Activated CD4-positive, alpha-beta memory T cell treated with anti-CD3 and anti-CD28 coated beads for 36 hours (primary cell): ENCODE results near the gene ZEB2. TPM values are rescaled to one million over a fixed set of nuclear protein-coding genes. Genes with fewer than 3 reads are reported as not detected.

Source experiments
- CTCF ChIA-PET: fragments of 350-600 bp; sonication (Branson Sonifier 250); formaldehyde crosslinking; loops from one replicate; lab custom pipeline; 2021; ENCODE audit warnings: antibody characterized with exemption, inconsistent platforms; lab: Charles Lee
- POLR2A ChIA-PET: fragments of 350-600 bp; sonication (Branson Sonifier 250); formaldehyde crosslinking; loops from one replicate; lab custom pipeline; 2021; ENCODE audit warnings: antibody characterized with exemption; lab: Charles Lee
- DNase-seq: peaks from one replicate; pipeline ENCODE4 v3.0.0-alpha.2; 2020
- H3K27ac Mint-ChIP-seq: one replicate; pipeline ENCODE4 v1.8.0; 2021; ENCODE audit warnings: mixed read lengths
- H3K27me3 Mint-ChIP-seq: one replicate; pipeline ENCODE4 v1.8.0; 2021; ENCODE audit warnings: mixed read lengths
- H3K36me3 Mint-ChIP-seq: one replicate; pipeline ENCODE4 v1.8.0; 2021; ENCODE audit warnings: mixed read lengths
- H3K4me1 Mint-ChIP-seq: one replicate; pipeline ENCODE4 v1.8.0; 2021; ENCODE audit warnings: low read depth, mixed read lengths
- H3K4me3 Mint-ChIP-seq: one replicate; pipeline ENCODE4 v1.8.0; 2021; ENCODE audit warnings: mild to moderate bottlenecking, mixed read lengths
- H3K9me3 Mint-ChIP-seq: one replicate; pipeline ENCODE4 v1.8.0; 2021; ENCODE audit warnings: mixed read lengths
- intact Hi-C: fragments of 100-400 bp; cut with micrococcal nuclease; formaldehyde crosslinking; loops from one replicate; pipeline ENCODE4 v1.15.1; 2023
- total RNA-seq, 2 experiments: library from RNA; stranded (reverse); gene quantifications; one replicate each; pipeline ENCODE4 v1.2.3, GENCODE V29; 2021

The ZEB2 gene
- total RNA-seq, 2 experiments from 2014 or later = 16.8 to 17.1 TPM

DNA sequence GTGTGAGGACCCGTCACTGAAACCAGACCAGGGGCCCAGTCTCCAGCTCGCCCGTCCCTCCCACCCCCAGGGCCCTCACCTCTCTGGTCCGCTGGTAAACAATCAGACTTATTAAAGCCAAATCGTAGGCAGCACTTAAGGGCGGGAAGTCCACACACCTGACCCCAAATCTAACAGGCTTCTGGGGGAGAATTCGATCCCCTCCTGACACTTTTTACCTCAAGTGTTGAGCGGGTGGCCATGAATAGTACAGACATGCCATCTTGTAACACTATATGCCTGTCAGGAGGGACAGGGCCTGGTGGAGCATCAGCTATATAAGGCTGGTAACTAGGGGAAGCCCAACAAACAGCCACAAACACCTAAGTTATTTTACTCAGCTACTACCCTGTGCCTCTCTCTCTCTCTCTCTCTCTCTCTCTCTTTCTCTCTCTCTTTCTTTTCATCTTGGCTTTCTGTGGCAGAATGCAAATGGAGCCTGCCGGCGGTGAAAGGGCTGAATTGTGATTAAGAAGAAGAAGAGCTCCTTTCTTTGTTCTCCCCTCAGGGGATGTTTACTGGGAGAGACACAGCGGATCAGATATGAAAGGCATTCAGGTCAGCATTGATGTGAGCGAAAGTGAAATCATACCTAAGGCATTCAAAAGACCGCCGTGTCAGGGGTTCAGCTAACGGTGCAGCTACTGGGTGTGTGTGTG, 9.5 kb downstream of the ZEB2 start:
- H3K9me3 Mint-ChIP-seq = no peaks in the 10 kb centered on the region
- intact Hi-C loops = loop anchor here (1.0 to 10.0 kb wide), 3 partner anchors 18 to 1386 kb away; partner anchors contain the start of gene ARHGAP15
- H3K4me1 Mint-ChIP-seq = peaks cover 30% of the 10 kb centered on the region
- peak overlapping the region; percentile 70 for H3K27ac Mint-ChIP-seq
- H3K36me3 Mint-ChIP-seq = peaks cover 3% of the 10 kb centered on the region
- ChIA-PET POLR2A (interaction anchor here (0.7 to 1.4 kb wide), 2 partner anchors 96 to 295 kb away, joined by 3 to 4 read pairs; no protein-coding TSS in a partner anchor), CTCF (interaction anchor here (0.6 to 1.0 kb wide), 2 partner anchors 10 to 89 kb away, joined by 4 read pairs; partner anchors contain the start of gene ZEB2)
- H3K4me3 Mint-ChIP-seq = peak overlapping the region; percentile 54
- peak; percentile 62 for DNase-seq
- peaks cover 57% of the 10 kb centered on the region for H3K27me3 Mint-ChIP-seq

DNA sequence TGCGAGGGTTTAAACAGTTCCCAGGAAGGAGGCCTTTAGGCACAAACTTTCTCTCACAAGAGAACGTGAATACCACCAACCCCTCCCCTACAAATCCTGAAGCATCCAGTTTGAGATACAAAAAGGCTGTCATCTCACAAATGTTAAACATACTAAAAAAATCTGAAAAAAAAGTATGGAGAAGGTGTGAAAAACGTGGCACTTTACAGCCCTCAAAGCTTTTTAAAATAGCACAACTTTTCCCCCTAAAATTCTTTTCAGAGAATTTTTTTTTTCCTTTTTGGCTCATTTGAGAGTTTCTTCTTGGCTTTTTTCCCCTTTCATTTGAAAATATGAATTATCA, 10.1 kb downstream of the ZEB2 start:
- DNase-seq = no peak
- Mint-ChIP-seq H3K4me1 (peaks cover 32% of the 10 kb centered on the region), H3K36me3 (peaks cover 3% of the 10 kb centered on the region), H3K9me3 (no peaks in the 10 kb centered on the region), H3K27ac (no peak overlapping the region), H3K4me3 (no peak overlapping the region), H3K27me3 (peaks cover 54% of the 10 kb centered on the region)
- ChIA-PET CTCF (interaction anchor here (0.6 kb wide), 1 partner anchor 88 kb away, joined by 4 read pairs; no protein-coding TSS in a partner anchor), POLR2A (interaction anchor here (1.4 kb wide), 1 partner anchor 96 kb away, joined by 4 read pairs; no protein-coding TSS in a partner anchor)
- intact Hi-C loops = loop anchor here (1.0 to 10.0 kb wide), 3 partner anchors 17 to 1385 kb away; partner anchors contain the start of gene ARHGAP15

DNA sequence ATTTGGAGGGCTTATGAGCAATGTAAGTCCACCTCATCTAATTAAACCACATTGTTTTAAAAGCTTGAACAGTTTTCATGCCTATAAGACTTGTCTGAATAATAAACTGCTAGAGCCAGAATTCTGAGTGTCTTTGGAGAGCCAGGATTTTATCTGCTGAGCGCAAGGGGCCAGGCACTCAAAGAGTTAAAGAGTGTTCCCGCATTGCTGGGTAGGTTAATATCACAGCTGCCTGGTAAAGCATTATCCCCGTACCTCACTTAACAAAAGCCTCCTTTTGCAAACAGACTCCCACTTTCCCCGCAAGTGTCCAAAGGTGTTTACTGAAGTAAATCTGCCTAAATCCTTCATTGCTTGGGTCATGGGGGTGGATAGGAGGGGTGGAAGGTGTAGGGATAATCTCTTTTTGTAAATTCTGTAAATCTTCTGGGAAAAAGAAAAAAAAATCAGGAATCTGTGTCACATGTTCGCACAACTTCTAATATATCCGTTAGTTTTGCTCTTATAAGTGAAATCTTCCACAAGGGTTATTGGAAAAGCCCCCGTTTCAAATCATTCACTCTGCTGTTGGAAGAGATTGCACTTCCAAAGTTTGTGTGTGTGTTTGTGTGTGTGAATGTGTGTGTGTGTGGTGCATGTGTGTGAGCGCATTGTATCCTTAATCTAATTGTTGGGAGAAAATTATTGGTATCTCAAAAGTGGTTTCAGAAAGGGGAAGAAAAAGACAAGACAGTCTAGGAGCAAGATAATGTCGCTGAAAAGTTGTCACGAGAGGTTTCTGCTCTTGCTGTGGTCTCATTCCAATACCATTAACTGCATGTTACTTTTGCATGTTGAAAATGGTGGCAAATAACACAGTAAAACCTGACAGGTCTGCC, 10.7 kb downstream of the ZEB2 start:
- Mint-ChIP-seq H3K9me3 (no peaks in the 10 kb centered on the region), H3K36me3 (peaks cover 3% of the 10 kb centered on the region), H3K4me1 (peaks cover 30% of the 10 kb centered on the region), H3K27me3 (peaks cover 51% of the 10 kb centered on the region), H3K4me3 (no peak overlapping the region), H3K27ac (no peak overlapping the region)
- ChIA-PET POLR2A (no interaction called here), CTCF (no interaction called here)
- no peak for DNase-seq
- intact Hi-C loops = no loop called here

DNA sequence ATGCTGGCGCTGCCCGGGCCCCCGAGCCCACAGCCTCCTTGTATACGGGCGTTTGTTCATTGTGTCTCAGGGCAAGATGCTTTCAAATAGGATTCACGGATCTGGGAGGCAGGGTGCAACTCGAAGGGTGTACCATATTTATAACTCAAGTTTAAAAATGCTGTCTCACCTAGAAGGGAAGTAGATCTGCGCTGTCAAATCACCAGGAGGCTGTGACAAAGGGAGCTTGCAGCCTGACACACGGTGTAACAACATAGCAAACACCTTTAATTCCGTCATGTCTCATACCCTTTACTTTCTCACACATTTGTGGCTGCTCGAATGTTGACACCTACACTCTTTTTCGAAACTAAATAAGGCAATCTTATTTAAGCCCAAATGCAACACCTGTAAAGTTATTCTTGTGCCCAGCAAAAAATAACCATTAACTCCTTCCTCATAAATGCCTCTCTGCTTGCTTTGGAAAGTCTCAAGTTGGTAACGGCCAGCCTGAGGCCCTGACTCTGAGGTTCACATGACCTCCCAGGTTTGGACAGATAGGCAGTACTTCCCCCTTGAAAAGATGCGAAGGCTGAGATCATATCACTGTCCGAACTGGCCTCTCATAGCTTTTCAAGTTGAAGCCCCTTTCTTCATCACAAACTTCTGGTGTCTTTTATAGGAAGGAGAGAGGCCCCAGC, 11.6 kb downstream of the ZEB2 start:
- Mint-ChIP-seq H3K4me3 (no peak overlapping the region), H3K9me3 (no peaks in the 10 kb centered on the region), H3K27me3 (peaks cover 45% of the 10 kb centered on the region), H3K4me1 (peaks cover 25% of the 10 kb centered on the region), H3K27ac (no peak overlapping the region), H3K36me3 (peaks cover under 1% of the 10 kb centered on the region)
- POLR2A ChIA-PET = interaction anchor here (0.7 kb wide), 1 partner anchor 985 kb away, joined by 3 read pairs; no protein-coding TSS in a partner anchor
- CTCF ChIA-PET = no interaction called here
- DNase-seq = no peak
- intact Hi-C loops = no loop called here

DNA sequence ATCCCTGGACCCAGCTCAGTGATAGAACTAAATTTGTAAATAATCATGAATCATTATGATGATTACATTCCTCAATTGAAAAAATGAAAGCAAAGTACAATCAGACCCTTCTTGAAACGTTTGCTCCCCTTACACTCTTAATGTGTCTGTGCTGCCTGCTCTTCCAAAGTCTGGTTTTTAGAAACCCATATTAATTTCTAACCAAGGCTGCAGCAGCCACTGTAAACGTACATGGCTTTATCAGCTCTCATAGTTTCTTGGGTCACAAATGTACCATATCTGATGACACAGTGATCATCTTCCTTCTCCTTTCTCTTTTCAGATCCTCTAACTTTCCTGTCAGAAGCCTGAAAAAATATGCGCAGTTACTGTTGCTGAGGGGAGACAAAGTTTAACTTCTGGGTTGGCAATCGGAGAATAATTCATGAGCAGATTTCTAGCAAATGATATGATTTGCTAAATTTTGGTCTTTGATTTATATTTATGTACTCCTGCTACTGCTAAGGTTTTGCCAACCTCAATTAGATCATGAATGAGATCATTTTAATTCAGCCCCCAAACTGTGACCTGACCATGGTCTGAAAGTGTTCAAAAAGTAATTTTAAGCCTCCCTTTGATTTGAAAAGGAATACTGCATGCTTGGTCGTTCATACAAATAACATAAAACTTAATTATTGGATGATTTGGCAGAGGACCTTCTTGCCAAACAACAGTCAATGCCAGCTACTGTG, 12.3 kb downstream of the ZEB2 start:
- intact Hi-C loops = no loop called here
- Mint-ChIP-seq H3K27me3 (peaks cover 39% of the 10 kb centered on the region), H3K36me3 (no peaks in the 10 kb centered on the region), H3K27ac (no peak overlapping the region), H3K9me3 (no peaks in the 10 kb centered on the region), H3K4me3 (no peak overlapping the region), H3K4me1 (peaks cover 25% of the 10 kb centered on the region)
- CTCF ChIA-PET = no interaction called here
- no peak for DNase-seq
- POLR2A ChIA-PET = interaction anchor here (0.7 kb wide), 1 partner anchor 984 kb away, joined by 3 read pairs; no protein-coding TSS in a partner anchor

DNA sequence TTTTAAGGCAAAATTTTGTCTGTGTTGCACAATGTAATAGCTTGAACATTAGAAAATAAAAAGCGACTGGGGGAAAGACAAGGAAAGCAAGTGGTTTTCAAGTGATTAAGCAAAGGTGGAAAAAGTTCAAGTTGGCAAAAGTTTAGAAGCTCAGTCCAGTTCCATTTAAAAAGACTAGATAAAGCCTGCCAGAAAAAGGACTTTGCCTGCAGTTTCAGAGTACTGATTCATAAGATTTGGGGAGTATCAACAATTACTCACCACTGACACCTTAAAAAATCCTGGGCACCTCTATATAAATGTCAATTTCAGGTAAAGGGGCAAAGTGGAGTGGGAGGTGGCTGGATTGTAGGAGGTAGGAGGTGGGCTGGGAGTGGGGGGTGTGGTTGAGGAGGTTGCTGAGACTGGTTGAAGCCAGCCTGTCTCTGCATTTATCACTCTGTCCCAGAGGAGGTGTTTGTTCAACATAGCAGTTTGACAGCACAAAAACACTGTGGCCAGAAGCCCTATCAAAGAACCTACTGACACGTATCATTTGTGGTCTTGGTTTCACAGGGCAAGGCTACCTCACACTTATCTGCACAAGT, 14.6 kb downstream of the ZEB2 start:
- no peak overlapping the region for H3K4me3 Mint-ChIP-seq

DNA sequence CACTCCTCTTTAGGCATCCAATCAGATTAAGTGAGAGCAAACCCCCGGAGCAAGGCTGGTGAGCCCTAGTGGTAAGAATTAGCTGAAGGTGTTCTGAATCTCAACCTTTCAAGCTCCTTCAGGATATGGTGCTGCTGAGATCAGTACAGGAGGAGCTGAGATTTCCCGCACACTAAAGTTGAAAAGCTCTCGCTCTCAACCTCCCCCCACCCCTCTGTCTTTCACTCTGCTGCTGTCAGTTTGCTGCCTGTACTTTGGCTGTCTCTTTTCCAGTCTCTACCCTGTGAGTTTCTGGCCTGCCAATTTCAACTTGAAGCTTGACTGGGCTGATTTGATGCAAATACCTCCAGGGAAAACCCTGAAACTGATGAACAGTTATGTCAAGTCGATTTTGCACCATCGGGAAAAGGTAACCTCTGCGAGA, 15.7 kb downstream of the ZEB2 start:
- DNase-seq = no peak
- intact Hi-C loops = no loop called here
- Mint-ChIP-seq H3K9me3 (no peaks in the 10 kb centered on the region), H3K36me3 (no peaks in the 10 kb centered on the region), H3K4me3 (no peak overlapping the region), H3K27me3 (peaks cover 20% of the 10 kb centered on the region), H3K4me1 (peaks cover 17% of the 10 kb centered on the region), H3K27ac (no peak overlapping the region)
- CTCF ChIA-PET = no interaction called here
- POLR2A ChIA-PET = no interaction called here

More for the DNA sequence above, 14.6 kb downstream of the ZEB2 start:
- ChIA-PET CTCF (interaction anchor here (0.6 kb wide), 1 partner anchor 249 kb away, joined by 3 read pairs; no protein-coding TSS in a partner anchor), POLR2A (interaction anchor here (0.6 kb wide), 1 partner anchor 148 kb away, joined by 3 read pairs; no protein-coding TSS in a partner anchor)
- Mint-ChIP-seq H3K9me3 (no peaks in the 10 kb centered on the region), H3K36me3 (no peaks in the 10 kb centered on the region), H3K27me3 (peaks cover 23% of the 10 kb centered on the region), H3K4me1 (peaks cover 17% of the 10 kb centered on the region), H3K27ac (no peak overlapping the region)
- intact Hi-C loops = no loop called here
- DNase-seq = no peak

DNA sequence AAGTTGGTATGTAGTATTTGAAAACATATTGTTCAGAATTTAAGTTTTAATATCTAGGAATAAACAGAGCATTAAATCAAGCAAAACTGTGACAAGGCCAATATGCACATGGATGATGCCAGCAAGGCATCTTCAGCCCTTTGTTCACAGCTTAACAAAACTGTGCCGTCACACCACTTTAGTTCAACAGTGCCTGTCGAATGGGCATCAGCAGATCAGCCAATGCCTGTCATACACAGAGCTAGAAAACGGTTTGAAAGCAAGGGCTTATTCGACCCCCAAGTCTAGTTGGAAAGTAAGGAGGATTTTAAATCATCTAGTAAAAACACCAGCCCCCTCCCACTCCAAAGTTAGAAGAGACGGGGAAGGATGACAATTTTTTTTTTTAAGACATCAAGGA, 16.7 kb downstream of the ZEB2 start:
- Mint-ChIP-seq H3K4me3 (no peak overlapping the region), H3K4me1 (peaks cover 17% of the 10 kb centered on the region), H3K27me3 (peaks cover 19% of the 10 kb centered on the region), H3K36me3 (no peaks in the 10 kb centered on the region), H3K9me3 (no peaks in the 10 kb centered on the region), H3K27ac (no peak overlapping the region)
- ChIA-PET CTCF (no interaction called here), POLR2A (no interaction called here)
- intact Hi-C loops = no loop called here
- no peak for DNase-seq

DNA sequence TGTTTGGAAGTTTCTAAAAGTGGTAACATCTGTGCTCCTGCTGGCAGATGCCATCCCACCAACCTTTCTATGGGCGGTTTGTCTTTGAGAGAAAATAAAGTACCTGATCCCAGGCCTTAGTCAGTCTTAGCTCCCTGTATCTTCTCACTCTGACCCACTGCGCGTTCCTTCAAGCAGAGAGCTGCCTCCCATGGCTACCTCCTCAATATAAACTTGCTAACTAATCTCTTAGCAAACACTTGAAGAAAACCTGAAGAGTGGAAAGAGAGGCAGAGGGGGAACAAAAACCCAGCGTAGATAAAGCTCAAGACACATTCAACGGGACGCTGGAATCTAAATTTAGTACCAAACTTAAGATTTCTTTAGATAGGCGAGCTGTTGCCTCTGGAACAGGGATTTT, 17.6 kb downstream of the ZEB2 start:
- POLR2A ChIA-PET = no interaction called here
- no peak overlapping the region for H3K27ac Mint-ChIP-seq
- DNase-seq = no peak

DNA sequence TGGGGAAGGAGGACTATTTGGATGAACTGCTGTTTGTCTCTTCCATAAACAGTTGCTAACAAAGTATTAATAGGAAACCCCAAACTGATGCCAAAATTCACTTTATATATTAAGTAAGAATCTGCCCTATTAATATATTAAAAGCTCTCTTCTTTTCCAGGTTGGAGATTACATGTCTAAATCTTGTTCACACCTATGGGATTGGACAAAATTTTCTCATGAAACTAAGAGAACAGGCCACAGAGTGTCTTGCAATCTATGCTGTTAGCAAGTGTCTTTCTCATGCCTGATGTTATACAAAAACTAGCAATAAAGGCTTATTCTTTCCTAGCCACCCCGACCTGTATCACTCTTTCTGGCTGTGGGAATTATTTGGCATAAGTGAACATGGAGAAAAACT, 18.3 kb downstream of the ZEB2 start:
- ChIA-PET CTCF (no interaction called here), POLR2A (no interaction called here)
- Mint-ChIP-seq H3K4me3 (no peak overlapping the region), H3K36me3 (peaks cover 1% of the 10 kb centered on the region), H3K27me3 (peaks cover 10% of the 10 kb centered on the region), H3K4me1 (peaks cover 17% of the 10 kb centered on the region), H3K9me3 (no peaks in the 10 kb centered on the region), H3K27ac (no peak overlapping the region)
- intact Hi-C loops = no loop called here
- no peak for DNase-seq

More for the DNA sequence above, 17.6 kb downstream of the ZEB2 start:
- CTCF ChIA-PET = no interaction called here
- H3K27me3 Mint-ChIP-seq = peaks cover 10% of the 10 kb centered on the region
- H3K4me1 Mint-ChIP-seq = peaks cover 17% of the 10 kb centered on the region
- intact Hi-C loops = no loop called here
- no peaks in the 10 kb centered on the region for H3K9me3 Mint-ChIP-seq
- H3K4me3 Mint-ChIP-seq = no peak overlapping the region
- peaks cover 1% of the 10 kb centered on the region for H3K36me3 Mint-ChIP-seq

DNA sequence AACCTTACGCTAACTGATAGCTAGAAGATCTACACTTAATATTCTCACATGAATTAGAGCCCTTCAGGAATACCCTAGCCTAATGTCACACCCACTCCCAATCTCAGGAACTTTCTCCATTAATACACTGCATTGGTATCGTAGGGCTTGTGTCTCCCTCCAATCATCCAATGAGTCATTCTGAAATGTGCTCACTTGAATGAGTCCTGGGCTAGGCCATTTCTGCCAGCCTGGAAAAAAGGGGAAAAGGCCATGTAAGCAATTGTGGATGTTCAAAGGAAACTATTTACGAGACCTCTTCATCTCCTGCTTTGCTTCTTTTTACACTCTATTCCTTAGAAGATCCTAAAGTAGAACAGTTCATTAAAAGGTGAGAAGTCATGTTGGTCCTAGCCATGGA, 18.8 kb downstream of the ZEB2 start:
- Mint-ChIP-seq H3K36me3 (peaks cover 1% of the 10 kb centered on the region), H3K9me3 (no peaks in the 10 kb centered on the region)
- POLR2A ChIA-PET = no interaction called here

More for the DNA sequence above, 18.8 kb downstream of the ZEB2 start:
- peaks cover 9% of the 10 kb centered on the region for H3K27me3 Mint-ChIP-seq
- CTCF ChIA-PET = no interaction called here
- no peak overlapping the region for H3K27ac Mint-ChIP-seq
- H3K4me3 Mint-ChIP-seq = no peak overlapping the region
- intact Hi-C loops = no loop called here
- no peak for DNase-seq
- peaks cover 16% of the 10 kb centered on the region for H3K4me1 Mint-ChIP-seq
